Heart left ventricle (tissue), 13 donors: ENCODE results near the gene BICC1.

Experiments
- CTCF ChIP-seq, 12 donors: fragments of 200-600 bp; sonication (generic) in 4 of 12; IDR thresholded peaks; one replicate each; pipeline versions ENCODE4 v1.5.0 to v1.8.0; 2018 to 2022; ENCODE audit warnings: antibody characterized with exemption in 12 of 12, mild to moderate bottlenecking in 5 of 12
- POLR2A ChIP-seq, 2 donors: fragments of 450-650 bp; IDR thresholded peaks; one replicate each; pipeline ENCODE4 v1.6.1; 2017; ENCODE audit warnings: antibody characterized with exemption in 2 of 2, mild to moderate bottlenecking in 2 of 2, moderate library complexity in 2 of 2
- donor health status: ischemic (EF 13 %, LVEDD 7.1; RV severe dilation, severe dysfunction).
- donor health status: DM: no; HTN: yes; CAD: no.
- donor health status: DM: no; HTN: no; CAD: no.
- donor health status: ischemic (EF 25% LVEDD 6.9; RV normal size, moderate dysfunction).
- donor health status: ischemic (EF 25% LVEDD 5.7; RV mildly dilated, moderate dysfunction).
- donor health status: ischemic (EF 35%, LVEDD 5.7; RV mildly dilated, moderate dysfunction).
- donor health status: nonischemic (EF 11% LVEDD 7.7; RV severe dilation, severe dysfunction).
- donor health status: DM: yes; HTN: yes; CAD: no.
- donor health status: PGD.
- donor health status: ischemic (EF 29% LVEDD 5.4; RV normal size, mild dysfunction).
- donor health status: nonischemic (EF 23%, LVEDD 6.1; RV moderate dilation, normal function).

- no peak for TF ChIP-seq CTCF (IDR thresholded peaks at IDR 0.05)
- no peak for TF ChIP-seq POLR2A (IDR thresholded peaks at IDR 0.05)
These were observed 194.2 kb downstream of the BICC1 start for GRCh38 chr10:58706836-58707235.
